A172 (cell line): Measurements from ENCODE around the gene PM20D1. TPM values are rescaled to one million over a fixed set of nuclear protein-coding genes. Genes with fewer than 3 reads are reported as not detected.
A peak's percentile ranks its signal among the peaks of the same experiment; 100 is the strongest.
"Not testable (repeated sequence)": the region's sequence is repeated elsewhere in the genome, so short reads cannot be mapped to it uniquely, and the experiment has no call there.

Source experiments
- DNase-seq: peaks from one replicate; pipeline ENCODE4 v3.0.0-alpha.2; 2015; ENCODE audit warnings: low spot score
- total RNA-seq: library from RNA; depleted of rRNA; stranded (reverse); fragments of >200 nt; shearing (Covaris generic); gene quantifications from 2 replicates; pipeline ENCODE4 v1.2.3, GENCODE V29; 2014; rRNA removed

The PM20D1 gene, protein sequence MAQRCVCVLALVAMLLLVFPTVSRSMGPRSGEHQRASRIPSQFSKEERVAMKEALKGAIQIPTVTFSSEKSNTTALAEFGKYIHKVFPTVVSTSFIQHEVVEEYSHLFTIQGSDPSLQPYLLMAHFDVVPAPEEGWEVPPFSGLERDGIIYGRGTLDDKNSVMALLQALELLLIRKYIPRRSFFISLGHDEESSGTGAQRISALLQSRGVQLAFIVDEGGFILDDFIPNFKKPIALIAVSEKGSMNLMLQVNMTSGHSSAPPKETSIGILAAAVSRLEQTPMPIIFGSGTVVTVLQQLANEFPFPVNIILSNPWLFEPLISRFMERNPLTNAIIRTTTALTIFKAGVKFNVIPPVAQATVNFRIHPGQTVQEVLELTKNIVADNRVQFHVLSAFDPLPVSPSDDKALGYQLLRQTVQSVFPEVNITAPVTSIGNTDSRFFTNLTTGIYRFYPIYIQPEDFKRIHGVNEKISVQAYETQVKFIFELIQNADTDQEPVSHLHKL
- not detected in 2 replicates for total RNA-seq

DNA sequence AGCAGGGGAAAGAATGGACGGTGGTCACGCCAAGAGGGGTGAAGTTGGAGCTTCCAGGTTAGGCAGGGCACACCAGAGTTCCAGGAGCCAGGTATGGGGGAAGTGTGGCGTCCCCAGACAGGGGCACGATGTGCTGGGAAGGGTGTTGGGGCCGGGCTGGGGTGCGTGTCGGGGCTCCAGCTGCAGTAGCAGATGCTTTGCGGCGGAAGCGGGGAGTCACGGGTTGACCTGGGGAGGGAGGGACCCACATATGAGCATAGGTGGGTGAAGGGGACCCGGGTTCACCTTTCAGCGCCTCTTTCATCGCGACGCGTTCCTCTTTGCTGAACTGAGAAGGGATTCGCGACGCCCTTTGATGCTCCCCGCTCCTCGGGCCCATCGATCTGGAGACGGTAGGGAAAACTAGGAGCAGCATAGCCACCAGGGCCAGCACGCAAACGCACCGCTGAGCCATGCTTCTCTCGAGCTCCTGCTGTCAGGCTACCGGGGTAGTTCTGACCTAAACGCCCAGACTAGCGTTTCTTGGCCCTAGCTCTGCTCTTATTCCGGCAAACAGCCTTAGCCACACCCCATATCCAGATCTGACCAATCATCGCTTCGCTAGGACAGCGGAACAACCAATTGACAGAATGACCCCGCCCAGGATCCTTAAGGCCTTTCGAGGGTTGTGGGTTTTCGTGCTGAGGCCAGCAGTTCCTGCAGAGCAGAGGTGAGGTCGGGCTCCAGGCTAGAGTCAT, at the start of gene PM20D1:
TSS of gene PM20D1 (minus strand) at position 514 of the 737 bp plus-strand sequence. CDS start at position 454, 60 bp downstream.
- DNase-seq, result no peak

DNA sequence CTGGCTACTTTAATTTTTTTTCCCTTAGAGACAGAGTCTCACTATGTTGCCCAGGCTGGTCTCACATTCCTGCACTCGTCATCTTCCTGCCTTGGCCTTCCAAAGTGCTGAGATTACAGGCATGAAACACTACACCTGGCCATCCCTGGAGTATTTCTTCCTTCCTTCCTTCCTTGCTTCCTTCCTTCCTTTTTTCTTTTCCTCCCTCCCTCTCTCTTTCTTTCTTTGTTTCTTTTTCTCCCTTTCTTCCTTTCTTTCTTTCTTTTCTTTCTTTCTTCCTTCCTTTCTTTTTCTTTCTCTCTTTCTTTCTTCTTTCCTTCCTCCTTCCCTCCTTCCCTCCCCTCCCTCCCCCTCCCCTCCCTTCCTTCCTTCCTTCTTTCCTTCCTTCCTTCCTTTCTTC, 46.4 kb upstream of the PM20D1 start:
- DNase-seq, result no peak

DNA sequence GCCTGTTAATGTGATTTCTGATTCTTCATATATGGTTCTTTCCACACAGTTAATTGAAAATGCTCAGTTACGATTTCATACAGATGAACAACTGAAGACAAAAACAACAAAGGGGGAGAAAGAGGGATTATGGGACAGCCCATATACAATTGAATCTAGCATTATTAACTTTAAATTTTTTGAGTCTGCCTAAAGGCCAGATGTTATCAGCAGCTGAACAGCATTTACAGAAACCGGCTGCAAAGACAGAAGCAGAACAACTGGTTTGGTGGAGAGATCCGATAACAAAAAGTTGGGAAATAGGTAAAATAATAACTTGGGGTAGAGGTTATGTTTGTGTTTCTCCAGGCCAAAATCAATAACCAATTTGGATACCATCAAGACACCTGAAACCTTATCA, 44.2 kb upstream of the PM20D1 start:
- not testable (repeated sequence) for DNase-seq

DNA sequence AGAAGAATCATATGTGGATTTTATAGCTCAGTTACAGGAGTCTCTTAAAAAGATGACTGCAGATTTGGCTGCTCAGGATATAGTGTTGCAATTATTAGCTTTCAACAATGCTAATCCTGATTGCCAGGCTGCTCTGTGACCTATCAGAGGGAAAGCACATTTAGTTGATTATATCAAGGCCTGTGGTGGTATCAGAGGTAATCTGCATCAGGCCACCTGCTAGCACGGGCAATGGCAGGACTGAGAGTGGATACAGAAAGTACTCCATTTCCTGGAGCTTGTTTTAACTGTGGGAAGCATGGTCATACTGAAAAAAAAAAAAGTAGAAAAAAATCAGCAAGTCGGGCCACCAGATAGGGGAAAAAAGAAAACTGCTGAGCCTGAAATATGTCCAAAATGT, 42.2 kb upstream of the PM20D1 start:
- DNase-seq, result not testable (repeated sequence)

DNA sequence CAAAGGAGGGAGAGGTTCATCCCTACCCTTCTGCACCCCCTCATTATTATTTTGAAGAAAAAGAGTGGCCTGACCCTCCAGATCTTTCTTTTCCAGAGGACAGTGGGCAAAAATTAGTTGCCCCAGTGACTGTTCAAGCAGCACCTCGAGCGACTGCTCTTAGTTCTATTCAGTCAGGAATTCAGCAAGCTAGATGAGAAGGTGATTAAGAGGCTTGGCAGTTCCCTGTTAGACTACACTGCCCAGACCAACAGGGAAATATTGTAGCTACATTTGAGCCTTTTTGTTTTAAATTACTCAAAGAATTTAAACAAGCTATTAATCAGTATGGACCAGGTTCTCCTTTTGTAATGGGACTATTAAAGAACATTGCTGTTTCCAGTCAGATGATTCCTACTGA, 41.5 kb upstream of the PM20D1 start:
- not testable (repeated sequence) for DNase-seq

DNA sequence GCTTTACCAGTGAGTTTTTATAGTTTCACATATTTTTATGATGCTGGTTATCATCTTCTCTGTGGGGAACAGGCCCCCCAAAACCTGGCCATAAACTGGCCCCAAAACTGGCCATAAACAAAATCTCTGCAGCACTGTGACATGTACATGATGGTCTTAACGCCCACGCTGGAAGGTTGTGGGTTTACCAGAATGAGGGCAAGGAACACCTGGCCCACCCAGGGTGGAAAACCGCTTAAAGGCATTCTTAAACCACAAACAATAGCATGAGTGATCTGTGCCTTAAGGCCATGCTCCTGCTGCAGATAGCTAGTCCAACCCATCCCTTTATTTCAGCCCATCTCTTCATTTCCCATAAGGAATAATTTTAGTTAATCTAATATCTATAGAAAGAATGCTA, 40.7 kb upstream of the PM20D1 start:
- DNase-seq, result peak; percentile 31

DNA sequence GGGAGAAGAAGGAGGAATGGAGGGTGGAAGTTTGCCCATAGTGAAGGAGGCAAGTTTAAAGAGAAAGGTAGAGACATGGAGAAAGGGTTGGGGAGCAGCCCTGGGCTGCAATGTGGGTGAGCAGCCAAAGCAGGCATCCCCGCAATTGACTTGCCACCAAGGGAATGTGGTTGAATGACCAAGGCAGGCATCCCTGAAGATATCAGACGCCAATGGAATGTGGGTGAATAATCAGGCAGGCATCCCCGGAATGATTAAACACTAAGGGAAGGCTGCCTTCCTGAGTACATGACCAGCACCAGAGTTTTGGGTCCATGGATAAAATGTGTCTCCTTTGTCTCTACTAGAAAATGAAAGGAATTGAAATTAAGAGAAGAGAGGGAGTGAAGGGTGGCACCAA, 39.8 kb upstream of the PM20D1 start:
- peak; percentile 96 for DNase-seq

DNA sequence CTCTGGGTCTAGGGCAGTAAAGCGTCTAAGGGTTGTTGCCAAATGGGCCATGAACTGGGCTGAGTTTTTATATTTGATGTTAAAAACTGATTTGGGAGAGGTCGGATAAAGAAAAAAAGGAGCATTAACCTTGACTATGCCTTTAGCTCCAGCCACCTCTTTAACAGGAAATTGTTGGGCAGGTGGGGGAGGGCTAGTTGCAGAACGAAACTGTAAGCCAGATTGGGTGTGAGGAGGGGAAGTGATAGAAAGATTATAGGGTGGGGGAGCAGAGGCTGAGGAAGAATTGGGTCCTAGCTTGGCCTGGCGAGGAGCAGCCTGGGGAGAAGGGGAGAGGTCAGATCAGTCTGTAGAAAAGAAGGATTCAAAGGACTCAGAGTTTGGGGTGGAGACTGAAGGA, 39.1 kb upstream of the PM20D1 start:
- DNase-seq, result not testable (repeated sequence)

DNA sequence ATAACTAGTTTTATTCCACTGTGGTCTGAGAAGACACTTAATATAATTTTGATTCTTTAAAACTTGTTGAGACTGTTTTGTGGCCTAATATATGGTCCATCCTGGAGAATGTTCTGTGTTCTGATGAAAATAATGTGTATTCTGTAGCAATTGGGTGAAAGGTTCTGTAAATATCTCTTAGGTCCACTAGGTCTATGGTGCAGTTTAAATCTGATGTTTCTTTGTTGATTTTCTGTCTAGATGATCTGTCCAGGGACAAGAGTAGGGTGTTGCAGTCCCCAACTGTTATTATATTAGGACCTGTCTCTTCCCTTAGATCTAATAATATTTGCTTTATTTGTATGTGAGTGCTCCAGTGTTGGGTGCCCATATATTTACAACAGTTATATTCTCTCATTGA, 33.9 kb upstream of the PM20D1 start:
- DNase-seq, result no peak

DNA sequence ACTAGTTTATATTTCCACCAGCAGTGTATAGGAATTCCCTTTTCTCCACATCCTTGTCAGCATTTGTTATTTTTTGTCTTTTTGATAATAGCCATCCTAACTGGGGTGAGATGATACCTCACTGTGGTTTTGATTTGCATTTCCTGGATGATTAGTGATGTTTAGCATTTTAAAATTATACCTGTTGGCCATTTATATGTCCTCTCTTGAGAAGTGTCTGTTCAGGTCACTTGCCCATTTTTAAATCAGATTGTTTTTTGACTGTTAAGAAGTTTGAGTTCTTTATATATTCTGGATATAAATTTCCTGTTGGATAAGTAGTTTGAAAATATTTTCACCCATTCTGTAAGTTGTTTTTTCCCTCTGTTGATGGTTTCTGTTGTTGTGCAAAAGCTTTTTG, 31.0 kb upstream of the PM20D1 start:
- no peak for DNase-seq

DNA sequence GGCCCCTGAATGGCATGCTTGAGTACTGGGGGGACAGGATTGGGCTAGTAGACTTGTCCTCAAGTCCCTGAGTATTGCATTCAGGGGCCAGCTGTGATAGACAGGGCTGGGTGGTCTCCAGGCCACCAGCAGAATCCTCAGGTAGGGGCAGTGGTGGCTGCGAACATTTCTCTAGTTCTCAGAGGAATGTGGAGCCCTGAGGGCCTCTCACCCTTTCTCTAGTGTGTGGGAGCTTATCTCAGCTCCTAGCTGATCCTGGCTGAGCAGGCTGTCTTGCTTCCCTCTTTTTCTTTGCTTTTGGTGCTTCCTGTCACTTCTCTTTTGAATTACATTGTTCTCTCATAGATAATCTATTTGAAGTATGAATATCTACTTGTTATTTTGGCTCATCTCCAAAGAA, 30.0 kb upstream of the PM20D1 start:
- DNase-seq, result no peak

DNA sequence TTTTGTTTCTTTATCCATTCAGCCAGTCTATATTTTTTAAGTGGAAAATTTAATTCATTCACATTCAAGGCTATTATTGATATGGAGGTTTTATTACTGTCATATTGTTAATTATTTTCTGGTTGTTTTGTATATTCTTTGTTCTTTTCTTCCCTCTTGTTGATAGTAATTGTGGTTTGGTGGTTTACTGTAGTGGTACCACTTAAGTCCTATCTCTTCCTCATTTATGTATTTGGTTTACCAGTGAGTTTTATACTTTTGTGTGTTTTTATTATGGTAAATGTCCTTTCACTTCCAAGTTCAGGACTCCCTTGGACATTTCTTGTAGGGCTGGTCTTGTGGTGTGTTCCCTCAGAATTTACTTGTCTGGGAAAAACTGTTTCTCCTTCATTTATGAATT, 28.1 kb upstream of the PM20D1 start:
- DNase-seq, result no peak

DNA sequence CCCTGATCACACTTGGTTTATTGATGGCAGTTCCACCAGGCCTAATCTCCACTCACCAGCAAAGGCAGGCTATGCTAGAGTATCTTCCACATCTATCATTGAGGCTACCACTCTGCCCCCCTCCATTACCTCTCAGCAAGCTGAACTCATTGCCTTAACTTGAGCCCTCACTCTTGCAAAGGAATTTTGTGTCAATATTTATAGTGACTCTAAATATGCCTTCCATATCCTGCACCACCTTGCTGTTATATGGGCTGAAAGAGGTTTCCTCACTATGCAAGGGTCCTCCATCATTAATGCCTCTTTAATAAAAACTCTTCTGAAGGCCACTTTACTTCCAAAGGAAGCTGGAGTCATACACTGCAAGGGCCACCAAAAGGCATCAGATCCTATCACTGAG, 23.2 kb upstream of the PM20D1 start:
- not testable (repeated sequence) for DNase-seq

DNA sequence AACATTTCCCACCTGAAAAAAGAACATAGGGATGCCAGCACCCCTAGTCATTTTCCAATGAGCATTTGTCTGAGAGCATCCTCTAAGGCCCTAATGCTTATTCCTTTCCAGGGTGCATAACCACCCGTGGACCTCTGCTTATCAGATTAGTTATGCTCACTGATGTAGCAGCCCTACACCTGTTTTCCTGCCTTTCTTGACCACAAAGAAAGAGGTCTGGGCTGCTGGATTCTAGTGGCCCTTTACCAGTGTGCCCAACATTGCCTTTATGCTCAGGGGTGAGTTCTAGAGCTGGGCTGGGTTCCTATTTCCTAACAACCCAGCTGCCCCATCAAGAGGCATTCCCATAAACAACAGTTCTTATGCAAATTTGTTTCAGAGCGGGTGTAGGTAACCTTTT, 20.3 kb upstream of the PM20D1 start:
- no peak for DNase-seq

DNA sequence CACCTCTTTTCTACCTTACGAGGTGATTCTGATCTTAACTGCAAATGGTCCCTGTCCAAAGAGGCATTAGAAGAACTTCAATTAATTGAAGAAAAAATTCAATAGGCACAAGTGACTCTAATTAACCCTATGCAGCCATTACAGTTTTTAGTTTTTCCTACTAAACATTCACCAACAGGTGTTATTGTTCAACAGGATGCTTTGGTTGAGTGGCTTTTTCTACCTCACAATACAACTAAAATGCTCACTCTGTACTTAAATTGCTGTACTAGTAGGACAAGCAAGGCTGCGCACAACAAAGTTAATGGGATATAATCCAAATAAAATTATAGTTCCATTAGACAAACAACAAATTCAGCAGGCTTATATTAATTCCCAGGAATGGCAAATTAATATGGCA, 11.6 kb upstream of the PM20D1 start:
- DNase-seq, result no peak

DNA sequence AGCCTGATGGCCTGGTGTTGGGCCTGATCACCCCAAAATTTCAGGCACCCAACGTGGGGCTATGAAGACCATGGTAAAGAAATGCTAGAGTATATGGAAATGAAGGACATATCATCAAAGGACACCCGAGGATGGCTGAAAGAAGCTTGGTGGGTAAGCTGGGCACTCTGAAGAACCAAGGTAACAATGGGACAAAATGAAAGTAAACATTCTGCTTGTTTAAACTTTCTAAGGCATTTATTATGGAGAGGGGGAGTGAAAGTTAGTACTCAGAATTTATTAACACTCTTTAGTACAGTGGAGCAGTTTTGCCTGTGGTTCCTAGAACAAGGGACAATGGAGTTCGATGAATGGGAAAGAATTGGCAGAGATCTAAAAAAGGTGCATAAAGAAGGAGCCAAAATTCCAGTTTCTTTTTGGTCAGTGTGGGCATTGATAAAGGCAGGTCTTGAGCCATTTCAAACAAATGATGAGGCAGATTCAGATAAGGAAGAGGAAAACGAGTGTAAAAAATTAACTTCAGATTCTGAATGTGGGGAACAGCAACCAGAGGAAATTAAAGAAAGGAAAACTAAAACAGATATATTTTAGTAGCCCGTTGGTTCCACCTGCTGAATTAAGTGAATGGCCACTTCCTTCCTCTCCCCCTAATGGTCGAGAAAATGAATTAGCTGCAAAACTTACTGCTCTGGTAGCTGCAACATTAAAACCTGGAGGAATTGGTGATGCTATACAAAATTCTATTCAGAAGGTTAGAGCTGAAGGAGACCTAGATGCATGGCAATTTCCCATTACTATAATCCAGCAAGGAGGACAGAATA, 8.4 kb upstream of the PM20D1 start:
- DNase-seq, result no peak

DNA sequence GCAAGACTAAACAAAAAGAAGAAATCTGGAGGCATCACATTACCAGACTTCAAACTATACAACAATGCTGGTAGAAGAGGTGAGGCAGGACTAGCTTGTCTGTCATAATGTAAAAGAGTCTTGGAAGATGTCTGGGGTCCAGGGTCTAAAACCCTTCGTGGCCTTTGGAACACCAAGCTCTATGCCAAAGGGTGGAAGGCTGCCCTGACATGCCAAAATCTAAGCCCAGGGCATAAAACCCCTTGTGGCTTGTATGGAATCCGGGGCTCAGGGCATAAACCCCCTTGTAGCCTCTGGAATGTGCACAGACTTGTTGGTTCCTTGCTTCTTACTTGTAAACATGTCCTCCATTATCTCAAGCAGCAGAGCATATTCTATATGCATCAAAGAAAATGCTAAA, 7.6 kb upstream of the PM20D1 start:
- DNase-seq, result not testable (repeated sequence)

DNA sequence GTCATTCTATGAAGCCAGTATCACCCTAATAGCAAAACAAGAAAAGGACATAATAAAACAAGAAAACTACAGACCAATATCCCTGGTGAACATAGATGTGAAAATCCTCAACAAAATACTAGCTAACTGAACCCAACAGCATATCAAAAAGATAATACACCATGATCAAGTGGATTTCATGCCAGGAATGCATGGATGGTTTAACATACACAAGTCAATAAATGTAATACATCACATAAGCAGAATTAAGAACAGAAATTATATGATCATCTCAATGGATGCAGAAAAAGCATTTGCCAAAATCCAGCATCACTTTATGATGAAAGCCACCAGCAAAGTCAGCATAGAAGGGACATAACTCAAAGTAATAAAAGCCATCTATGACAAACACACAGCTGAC, 6.5 kb upstream of the PM20D1 start:
- no peak for DNase-seq

DNA sequence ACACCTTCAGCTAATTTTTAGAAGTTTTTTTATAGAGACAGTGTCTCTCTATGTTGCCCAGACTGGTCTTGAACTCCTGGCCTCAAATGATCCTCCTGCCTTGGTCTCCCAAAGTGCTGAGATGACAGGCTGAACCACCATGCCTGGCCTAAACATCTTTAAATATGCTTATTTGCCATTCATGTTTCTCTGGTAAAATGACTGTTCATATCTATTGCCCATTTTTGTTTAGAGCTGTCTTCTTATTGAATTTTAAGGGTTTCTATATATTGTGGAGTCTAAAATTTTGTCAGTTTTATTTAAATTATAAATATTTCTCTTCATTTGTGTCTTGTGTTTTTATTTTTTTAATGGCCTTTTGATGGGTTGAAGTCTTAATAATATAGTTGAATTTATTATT, 3.0 kb upstream of the PM20D1 start:
- no peak for DNase-seq

DNA sequence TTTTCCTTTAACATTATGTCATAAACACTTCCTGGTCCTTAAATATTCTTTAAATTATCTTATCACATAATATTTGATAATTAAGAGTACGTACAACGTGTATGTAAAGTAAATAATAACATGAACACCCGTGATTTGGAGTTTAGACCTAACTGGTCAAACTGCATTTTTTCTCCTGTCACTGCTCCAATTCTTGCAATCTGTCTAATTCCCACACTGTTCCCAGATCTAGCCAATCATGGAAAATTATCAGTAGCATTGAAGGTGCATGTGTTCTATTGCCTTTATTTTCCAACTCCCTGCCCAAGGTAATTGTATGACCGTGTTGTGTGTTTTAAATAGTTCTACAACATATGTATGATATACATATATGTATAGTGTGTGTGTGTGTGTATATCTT, 2.1 kb upstream of the PM20D1 start:
- DNase-seq, result no peak

DNA sequence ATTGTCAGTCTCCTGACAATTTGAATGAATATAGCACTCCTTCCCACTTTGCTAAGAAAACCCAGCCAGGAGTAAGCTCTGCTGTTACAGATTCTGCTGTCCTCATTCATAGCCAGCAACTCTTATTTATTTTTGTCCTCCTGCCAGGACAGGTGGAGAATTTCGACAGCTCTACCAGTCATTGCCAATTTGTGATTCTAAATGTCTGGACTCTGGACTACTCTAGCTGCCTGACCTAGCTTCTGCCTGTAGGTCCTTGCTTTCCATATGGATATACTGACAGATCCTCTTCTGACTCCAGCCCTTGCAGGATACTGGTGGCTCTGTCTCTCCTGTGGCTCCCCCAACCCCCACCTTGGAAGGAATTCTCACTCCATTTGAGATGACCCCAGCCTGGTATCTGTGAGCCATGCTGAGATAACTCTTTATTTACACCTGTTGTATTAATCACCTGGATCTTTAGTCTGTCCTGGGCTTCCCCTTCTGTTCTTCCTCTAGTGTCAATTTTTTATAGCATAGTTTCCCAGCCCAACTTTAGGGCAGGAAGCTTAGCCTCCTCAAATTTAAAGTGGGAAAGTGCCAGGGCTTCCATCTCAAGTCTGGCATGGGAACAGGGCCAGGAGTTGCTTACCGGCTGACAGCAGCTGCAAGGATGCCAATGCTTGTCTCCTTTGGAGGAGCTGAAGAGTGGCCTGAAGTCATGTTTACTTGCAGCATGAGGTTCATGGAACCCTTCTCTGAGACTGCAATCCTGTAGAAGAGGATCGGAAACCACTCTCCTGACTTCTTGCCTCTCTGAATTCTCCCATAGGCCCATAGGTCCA, 6.7 kb downstream of the PM20D1 start:
- DNase-seq, result no peak
